ENCODE data around the gene PRCD.
"Not testable (repeated sequence)": the region's sequence is repeated elsewhere in the genome, so short reads cannot be mapped to it uniquely, and the experiment has no call there.

PRCD gene

DNA sequence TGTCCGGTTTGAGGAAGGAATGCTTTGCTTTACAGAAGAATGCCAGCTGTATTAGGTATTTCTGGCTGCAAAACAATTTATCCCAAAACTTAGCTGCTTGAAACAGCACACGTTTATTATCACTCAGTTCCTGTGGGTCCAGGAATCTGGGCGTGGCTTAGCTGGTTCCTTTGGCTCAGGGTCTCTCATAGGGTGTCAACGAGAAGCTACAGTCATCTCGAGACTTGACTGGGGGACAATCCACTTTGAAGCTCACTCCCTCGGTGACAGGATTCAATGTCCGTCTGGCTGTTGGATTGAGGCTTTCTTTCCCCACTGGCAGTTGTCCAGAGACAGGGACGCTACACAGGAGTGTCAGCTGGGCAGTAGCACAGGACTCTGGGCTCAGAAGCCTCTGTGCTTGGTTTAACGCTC lies 29.0 kb upstream of the PRCD start:
- H3K36me3 ChIP-seq, result no peaks in the 10 kb centered on the region
- no peak overlapping the region for H3K4me3 ChIP-seq (ENCODE audit: low read depth in 1 of 2, low read length in 1 of 2)
- H3K4me1 ChIP-seq (ENCODE audit: control insufficient read depth in 1 of 2, insufficient read depth in 1 of 2, low read depth in 1 of 2, low read length in 1 of 2), result peaks cover 27 to 32% of the 10 kb centered on the region in 2 experiments
- H3K9me3 ChIP-seq, result no peaks in the 10 kb centered on the region
- no peaks in the 10 kb centered on the region for H3K27me3 ChIP-seq
- TF ChIP-seq, protein P1, sequence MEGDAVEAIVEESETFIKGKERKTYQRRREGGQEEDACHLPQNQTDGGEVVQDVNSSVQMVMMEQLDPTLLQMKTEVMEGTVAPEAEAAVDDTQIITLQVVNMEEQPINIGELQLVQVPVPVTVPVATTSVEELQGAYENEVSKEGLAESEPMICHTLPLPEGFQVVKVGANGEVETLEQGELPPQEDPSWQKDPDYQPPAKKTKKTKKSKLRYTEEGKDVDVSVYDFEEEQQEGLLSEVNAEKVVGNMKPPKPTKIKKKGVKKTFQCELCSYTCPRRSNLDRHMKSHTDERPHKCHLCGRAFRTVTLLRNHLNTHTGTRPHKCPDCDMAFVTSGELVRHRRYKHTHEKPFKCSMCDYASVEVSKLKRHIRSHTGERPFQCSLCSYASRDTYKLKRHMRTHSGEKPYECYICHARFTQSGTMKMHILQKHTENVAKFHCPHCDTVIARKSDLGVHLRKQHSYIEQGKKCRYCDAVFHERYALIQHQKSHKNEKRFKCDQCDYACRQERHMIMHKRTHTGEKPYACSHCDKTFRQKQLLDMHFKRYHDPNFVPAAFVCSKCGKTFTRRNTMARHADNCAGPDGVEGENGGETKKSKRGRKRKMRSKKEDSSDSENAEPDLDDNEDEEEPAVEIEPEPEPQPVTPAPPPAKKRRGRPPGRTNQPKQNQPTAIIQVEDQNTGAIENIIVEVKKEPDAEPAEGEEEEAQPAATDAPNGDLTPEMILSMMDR (IDR thresholded peaks at IDR 0.05), result no peak
- H3K27ac ChIP-seq, result peak overlapping the region; percentile 75

DNA sequence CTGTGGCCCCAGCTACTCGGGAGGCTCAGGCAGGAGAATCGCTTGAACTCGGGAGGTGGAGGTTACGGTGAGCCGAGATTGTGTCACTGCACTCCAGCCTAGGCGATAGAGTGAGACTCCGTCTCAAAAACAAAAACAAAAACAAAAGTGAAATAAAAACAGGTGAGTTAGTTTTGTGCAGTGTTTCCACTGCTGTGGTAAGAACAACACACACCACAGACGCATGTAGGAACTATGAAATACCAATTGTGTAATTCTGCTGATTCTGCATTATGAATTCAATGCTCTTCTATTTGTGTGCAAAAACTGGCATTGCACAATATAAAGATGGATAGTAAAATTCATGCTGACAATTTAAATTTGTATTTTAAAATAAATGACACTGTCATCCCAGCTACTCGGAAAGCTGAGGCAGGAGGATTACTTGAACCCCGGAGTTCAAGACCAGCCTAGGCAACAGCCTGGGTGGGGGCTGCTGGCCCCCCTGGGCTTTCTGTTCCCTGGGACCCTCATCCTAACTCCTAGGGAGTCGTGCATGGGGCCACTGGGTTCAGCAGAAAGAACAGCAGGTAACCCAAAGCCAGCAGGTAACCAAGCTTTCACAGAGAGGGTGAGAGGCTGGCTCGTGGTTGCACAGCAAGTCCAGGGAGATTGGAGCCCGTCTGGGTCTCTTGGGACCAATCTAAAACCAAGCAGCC lies 28.0 kb upstream of the PRCD start:
- Histone ChIP-seq H3K4me3 (ENCODE audit: low read depth in 1 of 2, low read length in 1 of 2) (peak overlapping the region in 1 of 2 experiments; percentile 20), H3K27me3 (no peaks in the 10 kb centered on the region), H3K36me3 (no peaks in the 10 kb centered on the region), H3K27ac (peak overlapping the region; percentile 75), H3K4me1 (ENCODE audit: control insufficient read depth in 1 of 2, insufficient read depth in 1 of 2, low read depth in 1 of 2, low read length in 1 of 2) (peaks cover 27 to 29% of the 10 kb centered on the region in 2 experiments), H3K9me3 (no peaks in the 10 kb centered on the region)
- TF ChIP-seq, protein P1 (IDR thresholded peaks at IDR 0.05), result no peak

DNA sequence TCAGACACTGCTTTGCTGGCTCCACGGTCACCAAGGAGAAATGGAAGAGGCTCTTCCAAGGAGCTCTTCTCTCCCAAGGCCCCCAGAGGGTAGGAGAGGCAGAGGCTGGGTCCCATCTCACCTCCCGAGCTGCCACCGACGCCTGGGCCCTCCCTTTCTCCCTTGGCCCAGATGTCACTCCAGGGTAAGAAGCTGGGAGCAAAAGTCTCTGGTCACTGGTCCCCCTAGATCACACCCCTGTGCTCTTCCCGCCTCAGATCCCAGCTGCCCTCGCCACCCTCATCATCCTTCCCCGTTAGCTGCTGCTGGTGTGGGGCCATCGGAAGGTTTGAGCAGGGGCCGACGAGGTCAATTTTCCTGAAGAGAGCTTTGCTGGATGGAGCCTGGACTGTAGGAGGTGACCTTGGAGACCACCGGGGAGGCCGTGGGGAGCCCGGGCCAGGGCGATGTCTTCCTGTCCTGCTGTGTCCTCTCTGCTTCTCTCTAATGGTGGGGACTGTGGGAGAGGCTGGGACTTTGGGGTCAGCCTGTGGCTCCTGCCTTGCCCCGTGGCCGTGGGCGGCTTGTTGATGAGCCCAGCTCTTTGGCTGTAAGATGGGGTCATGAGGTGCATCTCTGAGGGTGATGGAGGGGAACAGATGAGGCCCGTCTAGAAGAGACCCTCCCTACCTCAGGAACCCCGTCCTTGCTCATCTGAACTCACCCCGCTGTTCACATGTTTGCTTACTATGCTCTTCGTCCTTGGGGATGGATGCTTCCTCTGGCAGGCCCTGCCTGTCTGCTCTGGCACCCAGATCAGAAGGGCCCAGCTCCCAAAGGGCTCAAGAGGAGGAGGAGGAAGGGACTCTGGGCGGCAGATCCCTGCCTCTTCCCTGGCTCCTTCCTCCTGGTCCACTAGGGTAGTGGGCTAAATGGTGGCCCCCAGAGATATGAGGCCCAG lies 27.2 kb upstream of the PRCD start:
- H3K9me3 ChIP-seq, result no peaks in the 10 kb centered on the region
- H3K4me3 ChIP-seq (ENCODE audit: low read depth in 1 of 2, low read length in 1 of 2), result no peak overlapping the region
- no peaks in the 10 kb centered on the region for H3K36me3 ChIP-seq
- H3K4me1 ChIP-seq (ENCODE audit: control insufficient read depth in 1 of 2, insufficient read depth in 1 of 2, low read depth in 1 of 2, low read length in 1 of 2), result peaks cover 27 to 29% of the 10 kb centered on the region in 2 experiments
- no peaks in the 10 kb centered on the region for H3K27me3 ChIP-seq
- peak overlapping the region; percentile 75 for H3K27ac ChIP-seq
- TF ChIP-seq, protein P1 (IDR thresholded peaks at IDR 0.05), result no peak

GRCh38 chr17:76513306-76513692 lies 26.5 kb upstream of the PRCD start:
- Histone ChIP-seq H3K27ac (no peak overlapping the region), H3K4me3 (ENCODE audit: low read depth in 1 of 2, low read length in 1 of 2) (no peak overlapping the region), H3K36me3 (no peaks in the 10 kb centered on the region), H3K9me3 (no peaks in the 10 kb centered on the region), H3K4me1 (ENCODE audit: control insufficient read depth in 1 of 2, insufficient read depth in 1 of 2, low read depth in 1 of 2, low read length in 1 of 2) (peaks cover 27 to 29% of the 10 kb centered on the region in 2 experiments), H3K27me3 (no peaks in the 10 kb centered on the region)
- TF ChIP-seq, protein P1 (IDR thresholded peaks at IDR 0.05), result no peak

GRCh38 chr17:76514355-76514754 lies 25.5 kb upstream of the PRCD start:
- not testable (repeated sequence) for H3K27ac ChIP-seq; H3K4me3 ChIP-seq (ENCODE audit: low read depth in 1 of 2, low read length in 1 of 2); H3K36me3 ChIP-seq; H3K9me3 ChIP-seq; H3K27me3 ChIP-seq
- peaks cover 27 to 29% of the 10 kb centered on the region in 2 experiments for H3K4me1 ChIP-seq (ENCODE audit: control insufficient read depth in 1 of 2, insufficient read depth in 1 of 2, low read depth in 1 of 2, low read length in 1 of 2)

Measured in neutrophil (primary cell).